ENCODE measurements around the gene ZDHHC22. TPM values are rescaled to one million over a fixed set of nuclear protein-coding genes. Genes with fewer than 3 reads are reported as not detected.

The ZDHHC22 gene
- polyA plus RNA-seq, 1 donor from 2014 or later: 4.3 TPM

DNA sequence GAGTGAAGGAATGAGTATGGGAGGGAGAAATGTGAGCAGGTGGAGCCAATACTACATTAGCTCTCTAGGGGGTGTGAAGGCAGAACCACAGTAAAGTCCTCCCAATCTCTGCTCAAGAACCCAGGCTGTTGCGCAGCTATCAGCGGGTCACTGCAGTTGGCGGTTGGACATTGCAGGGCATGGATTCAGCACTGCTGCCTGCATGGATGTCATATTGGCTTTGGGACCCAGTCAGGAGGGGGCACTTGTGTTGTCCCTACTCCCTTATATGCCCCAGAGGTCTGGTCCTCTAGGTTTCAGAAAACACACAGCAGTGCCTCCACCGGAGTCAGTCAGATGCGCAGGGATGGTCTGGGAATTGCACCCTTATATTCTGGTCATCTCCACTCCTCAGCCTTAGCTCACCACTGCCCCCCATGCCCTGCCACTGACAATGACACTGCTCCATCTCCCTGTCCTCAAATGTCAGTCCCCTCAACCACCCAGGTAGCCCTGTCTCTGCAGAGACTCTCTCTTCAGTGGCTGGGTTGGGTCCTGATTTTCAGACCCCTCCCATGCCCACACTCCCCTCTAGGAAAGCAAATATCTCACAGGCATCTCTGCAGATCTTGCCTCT lies 9.6 kb downstream of the ZDHHC22 start:
- H3K27me3 ChIP-seq (ENCODE audit: insufficient read depth, low read depth, low read length): peaks cover 20% of the 10 kb centered on the region
- no peaks in the 10 kb centered on the region for H3K36me3 ChIP-seq (ENCODE audit: insufficient read depth, low read length)
- H3K79me2 ChIP-seq (replicated peaks; ENCODE audit: insufficient read depth, low read length): no peaks in the 10 kb centered on the region
- no peaks in the 10 kb centered on the region for H3K9me3 ChIP-seq (ENCODE audit: low read length)
- no peak overlapping the region for H3K4me3 ChIP-seq (ENCODE audit: low read length)
- H3F3A ChIP-seq (ENCODE audit: insufficient read depth, low read length, poor library complexity, severe bottlenecking): no peaks in the 10 kb centered on the region
- no peak overlapping the region for H2AFZ ChIP-seq (ENCODE audit: low read depth, low read length)
- no peak overlapping the region for H3K9ac ChIP-seq (ENCODE audit: low read length)
- H3K4me2 ChIP-seq (ENCODE audit: low read length): no peak overlapping the region
- TF ChIP-seq SMC3 (conservative IDR thresholded peaks at IDR 0.05; ENCODE audit: poor library complexity) (no peak), EZH2 (IDR thresholded peaks at IDR 0.05; ENCODE audit: borderline replicate concordance, insufficient read depth, low read length, poor library complexity, severe bottlenecking) (no peak), POLR2AphosphoS5 (IDR thresholded peaks at IDR 0.05) (no peak), EP300 (conservative IDR thresholded peaks at IDR 0.05; ENCODE audit: poor library complexity, severe bottlenecking) (no peak), RAD21 (conservative IDR thresholded peaks at IDR 0.05) (no peak), TAF1 (IDR thresholded peaks at IDR 0.05; ENCODE audit: low read depth) (no peak), MXI1 (conservative IDR thresholded peaks at IDR 0.05; ENCODE audit: poor library complexity, severe bottlenecking) (no peak)
- TF ChIP-seq, protein P1, sequence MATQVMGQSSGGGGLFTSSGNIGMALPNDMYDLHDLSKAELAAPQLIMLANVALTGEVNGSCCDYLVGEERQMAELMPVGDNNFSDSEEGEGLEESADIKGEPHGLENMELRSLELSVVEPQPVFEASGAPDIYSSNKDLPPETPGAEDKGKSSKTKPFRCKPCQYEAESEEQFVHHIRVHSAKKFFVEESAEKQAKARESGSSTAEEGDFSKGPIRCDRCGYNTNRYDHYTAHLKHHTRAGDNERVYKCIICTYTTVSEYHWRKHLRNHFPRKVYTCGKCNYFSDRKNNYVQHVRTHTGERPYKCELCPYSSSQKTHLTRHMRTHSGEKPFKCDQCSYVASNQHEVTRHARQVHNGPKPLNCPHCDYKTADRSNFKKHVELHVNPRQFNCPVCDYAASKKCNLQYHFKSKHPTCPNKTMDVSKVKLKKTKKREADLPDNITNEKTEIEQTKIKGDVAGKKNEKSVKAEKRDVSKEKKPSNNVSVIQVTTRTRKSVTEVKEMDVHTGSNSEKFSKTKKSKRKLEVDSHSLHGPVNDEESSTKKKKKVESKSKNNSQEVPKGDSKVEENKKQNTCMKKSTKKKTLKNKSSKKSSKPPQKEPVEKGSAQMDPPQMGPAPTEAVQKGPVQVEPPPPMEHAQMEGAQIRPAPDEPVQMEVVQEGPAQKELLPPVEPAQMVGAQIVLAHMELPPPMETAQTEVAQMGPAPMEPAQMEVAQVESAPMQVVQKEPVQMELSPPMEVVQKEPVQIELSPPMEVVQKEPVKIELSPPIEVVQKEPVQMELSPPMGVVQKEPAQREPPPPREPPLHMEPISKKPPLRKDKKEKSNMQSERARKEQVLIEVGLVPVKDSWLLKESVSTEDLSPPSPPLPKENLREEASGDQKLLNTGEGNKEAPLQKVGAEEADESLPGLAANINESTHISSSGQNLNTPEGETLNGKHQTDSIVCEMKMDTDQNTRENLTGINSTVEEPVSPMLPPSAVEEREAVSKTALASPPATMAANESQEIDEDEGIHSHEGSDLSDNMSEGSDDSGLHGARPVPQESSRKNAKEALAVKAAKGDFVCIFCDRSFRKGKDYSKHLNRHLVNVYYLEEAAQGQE (IDR thresholded peaks at IDR 0.05; ENCODE audit: borderline replicate concordance): no peak
- TF ChIP-seq, protein P2, sequence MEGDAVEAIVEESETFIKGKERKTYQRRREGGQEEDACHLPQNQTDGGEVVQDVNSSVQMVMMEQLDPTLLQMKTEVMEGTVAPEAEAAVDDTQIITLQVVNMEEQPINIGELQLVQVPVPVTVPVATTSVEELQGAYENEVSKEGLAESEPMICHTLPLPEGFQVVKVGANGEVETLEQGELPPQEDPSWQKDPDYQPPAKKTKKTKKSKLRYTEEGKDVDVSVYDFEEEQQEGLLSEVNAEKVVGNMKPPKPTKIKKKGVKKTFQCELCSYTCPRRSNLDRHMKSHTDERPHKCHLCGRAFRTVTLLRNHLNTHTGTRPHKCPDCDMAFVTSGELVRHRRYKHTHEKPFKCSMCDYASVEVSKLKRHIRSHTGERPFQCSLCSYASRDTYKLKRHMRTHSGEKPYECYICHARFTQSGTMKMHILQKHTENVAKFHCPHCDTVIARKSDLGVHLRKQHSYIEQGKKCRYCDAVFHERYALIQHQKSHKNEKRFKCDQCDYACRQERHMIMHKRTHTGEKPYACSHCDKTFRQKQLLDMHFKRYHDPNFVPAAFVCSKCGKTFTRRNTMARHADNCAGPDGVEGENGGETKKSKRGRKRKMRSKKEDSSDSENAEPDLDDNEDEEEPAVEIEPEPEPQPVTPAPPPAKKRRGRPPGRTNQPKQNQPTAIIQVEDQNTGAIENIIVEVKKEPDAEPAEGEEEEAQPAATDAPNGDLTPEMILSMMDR (IDR thresholded peaks at IDR 0.05; ENCODE audit: poor library complexity, severe bottlenecking): no peak
- no peaks in the 10 kb centered on the region for H4K20me1 ChIP-seq (ENCODE audit: insufficient read depth)
- H3K9me2 ChIP-seq (ENCODE audit: insufficient read depth, low read length): no peaks in the 10 kb centered on the region
- H3K27ac ChIP-seq (ENCODE audit: low read length): no peak overlapping the region

DNA sequence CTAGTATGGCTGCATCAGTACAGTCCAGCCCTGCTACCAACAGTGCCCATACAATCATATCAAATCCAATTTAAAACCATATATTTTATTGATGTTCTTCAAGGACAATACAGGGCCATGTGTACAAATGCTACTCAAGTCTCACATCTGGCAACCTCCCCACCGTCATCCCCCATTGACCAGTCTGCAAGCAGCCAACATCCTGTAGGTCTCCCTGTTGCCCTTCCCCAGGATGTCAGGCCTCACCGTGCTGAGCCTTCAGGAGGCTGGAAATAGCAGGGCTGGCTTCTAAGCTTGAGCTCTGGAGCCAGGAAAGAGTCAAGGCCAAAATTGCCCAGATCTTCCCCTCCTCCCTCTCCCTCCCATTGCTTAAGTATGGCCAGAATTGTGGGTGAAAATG lies 10.4 kb downstream of the ZDHHC22 start:
- TF ChIP-seq, protein P1 (IDR thresholded peaks at IDR 0.05; ENCODE audit: borderline replicate concordance): no peak
- TF ChIP-seq POLR2AphosphoS5 (IDR thresholded peaks at IDR 0.05) (no peak), SMC3 (conservative IDR thresholded peaks at IDR 0.05; ENCODE audit: poor library complexity) (no peak)
- TF ChIP-seq, protein P2 (IDR thresholded peaks at IDR 0.05; ENCODE audit: poor library complexity, severe bottlenecking): no peak
- H3K36me3 ChIP-seq (ENCODE audit: insufficient read depth, low read length): no peaks in the 10 kb centered on the region
- peaks cover 25% of the 10 kb centered on the region for H3K27me3 ChIP-seq (ENCODE audit: insufficient read depth, low read depth, low read length)
- no peak overlapping the region for H3K9ac ChIP-seq (ENCODE audit: low read length)
- H3K4me2 ChIP-seq (ENCODE audit: low read length): no peak overlapping the region
- H3F3A ChIP-seq (ENCODE audit: insufficient read depth, low read length, poor library complexity, severe bottlenecking): no peaks in the 10 kb centered on the region
- H3K79me2 ChIP-seq (replicated peaks; ENCODE audit: insufficient read depth, low read length): no peaks in the 10 kb centered on the region
- no peaks in the 10 kb centered on the region for H3K9me3 ChIP-seq (ENCODE audit: low read length)
- H3K4me3 ChIP-seq (ENCODE audit: low read length): no peak overlapping the region
- no peak overlapping the region for H3K27ac ChIP-seq (ENCODE audit: low read length)
- H3K9me2 ChIP-seq (ENCODE audit: insufficient read depth, low read length): no peaks in the 10 kb centered on the region
- no peak overlapping the region for H2AFZ ChIP-seq (ENCODE audit: low read depth, low read length)
- no peaks in the 10 kb centered on the region for H4K20me1 ChIP-seq (ENCODE audit: insufficient read depth)

Data from neural cell (in vitro differentiated cells).